Hematopoietic multipotent progenitor cell treated with erythropoietin and hydrocortisone succinate and interleukin-3 and kit ligand, for 6 days (in vitro differentiated cells): Measurements from ENCODE around the gene NELFB.

Experiments
- DNase-seq: peaks from one replicate; pipeline ENCODE4 v3.0.0-alpha.2; 2015

NELFB gene

DNA sequence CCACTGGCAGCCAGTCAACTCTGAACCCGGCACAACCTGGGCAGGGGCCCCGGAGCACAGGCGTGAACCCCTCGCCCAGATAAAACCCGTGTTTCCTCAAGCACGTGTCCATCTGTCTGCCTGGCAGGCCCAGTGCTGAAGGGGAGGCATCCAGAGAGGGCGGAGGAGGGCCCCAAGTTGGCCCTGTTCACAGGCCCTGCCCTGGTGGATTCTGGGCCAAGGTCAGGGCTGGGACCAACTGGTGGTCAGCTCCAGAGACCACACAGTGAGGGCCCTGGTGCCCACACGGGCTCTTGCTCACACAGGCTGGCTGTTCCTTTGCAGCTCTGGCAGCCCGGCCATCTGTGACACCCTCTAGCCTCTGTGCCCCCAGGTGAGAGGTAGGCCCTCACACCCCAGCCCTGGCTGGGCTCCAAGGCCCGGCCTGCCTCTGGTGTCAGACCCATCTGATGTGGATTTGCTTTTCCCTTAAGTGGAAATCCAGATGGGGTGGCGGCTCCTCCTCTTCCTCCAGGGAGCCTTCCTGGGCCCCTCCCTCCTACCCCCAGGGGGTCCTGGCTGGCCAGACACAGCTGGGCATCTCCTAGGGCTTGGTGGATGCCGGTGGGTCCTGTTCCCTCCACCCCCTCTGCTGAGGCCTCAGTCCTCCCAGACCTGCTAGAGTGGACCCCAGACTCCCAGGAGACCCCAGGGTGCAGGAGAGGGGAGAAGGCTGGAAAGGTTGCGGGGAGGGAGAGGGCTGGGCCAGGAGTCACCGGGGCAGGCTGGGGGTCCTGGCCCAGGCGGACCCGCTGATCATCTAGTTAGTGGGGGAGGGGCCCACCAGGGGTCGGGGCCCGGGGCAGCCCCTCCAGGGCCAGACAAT is 4.6 kb upstream of the NELFB start:
- DNase-seq, result no peak

DNA sequence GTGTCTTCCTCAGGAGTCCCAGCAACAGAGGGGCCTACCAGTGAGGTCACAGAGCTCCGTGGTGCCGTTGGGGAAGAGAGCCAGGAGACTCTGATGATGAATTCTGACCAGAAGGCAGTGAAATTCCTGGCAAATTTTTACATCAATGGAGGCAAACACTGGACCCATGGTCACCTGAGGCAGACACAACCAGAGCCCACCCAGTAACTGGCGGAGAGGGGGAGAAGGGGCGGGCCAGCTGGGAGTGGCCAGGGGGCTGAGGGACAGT is 4.0 kb upstream of the NELFB start, which contains the start of gene STPG3:
Gene STPG3 (plus strand): TSS at position 93 of the 268 bp plus-strand sequence. CDS start 1 bp downstream, at position 94.
- no peak for DNase-seq

DNA sequence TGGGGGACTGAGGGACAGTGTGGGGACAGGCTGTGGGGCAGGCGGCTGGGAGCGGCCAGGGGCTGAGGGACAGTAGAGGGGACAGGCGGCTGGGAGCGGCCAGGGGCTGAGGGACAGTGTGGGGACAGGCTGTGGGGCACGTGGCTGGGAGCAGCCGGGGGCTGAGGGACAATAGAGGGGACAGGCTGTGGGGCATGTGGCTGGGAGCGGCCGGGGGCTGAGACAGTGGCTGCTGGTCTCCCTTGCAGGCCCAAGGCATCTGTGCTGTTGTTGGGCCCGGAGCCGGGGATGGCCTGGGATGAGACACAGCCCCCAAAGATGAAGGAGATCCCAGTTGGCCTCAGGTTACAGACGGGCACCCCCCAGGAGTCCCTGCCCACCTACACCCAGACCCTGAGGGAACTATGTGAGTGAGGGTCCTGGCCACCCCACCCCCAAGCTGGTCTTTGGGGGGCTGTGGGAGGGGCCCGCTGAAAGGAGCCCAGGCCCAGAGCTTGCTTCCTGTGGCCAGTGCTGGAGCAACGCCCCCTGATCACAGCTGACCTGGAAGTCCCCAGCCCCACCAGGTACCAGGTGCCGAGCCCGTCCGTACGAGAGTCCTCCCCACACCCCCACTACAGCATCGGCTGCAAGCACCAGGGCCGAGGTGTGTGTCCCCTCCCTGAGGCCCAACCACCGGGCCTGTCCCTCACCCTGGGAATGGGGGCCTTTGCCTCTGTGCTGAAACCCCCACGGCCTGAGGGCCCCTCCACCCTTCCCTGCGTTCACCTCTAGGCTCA is 3.4 kb upstream of the NELFB start:
- no peak for DNase-seq

DNA sequence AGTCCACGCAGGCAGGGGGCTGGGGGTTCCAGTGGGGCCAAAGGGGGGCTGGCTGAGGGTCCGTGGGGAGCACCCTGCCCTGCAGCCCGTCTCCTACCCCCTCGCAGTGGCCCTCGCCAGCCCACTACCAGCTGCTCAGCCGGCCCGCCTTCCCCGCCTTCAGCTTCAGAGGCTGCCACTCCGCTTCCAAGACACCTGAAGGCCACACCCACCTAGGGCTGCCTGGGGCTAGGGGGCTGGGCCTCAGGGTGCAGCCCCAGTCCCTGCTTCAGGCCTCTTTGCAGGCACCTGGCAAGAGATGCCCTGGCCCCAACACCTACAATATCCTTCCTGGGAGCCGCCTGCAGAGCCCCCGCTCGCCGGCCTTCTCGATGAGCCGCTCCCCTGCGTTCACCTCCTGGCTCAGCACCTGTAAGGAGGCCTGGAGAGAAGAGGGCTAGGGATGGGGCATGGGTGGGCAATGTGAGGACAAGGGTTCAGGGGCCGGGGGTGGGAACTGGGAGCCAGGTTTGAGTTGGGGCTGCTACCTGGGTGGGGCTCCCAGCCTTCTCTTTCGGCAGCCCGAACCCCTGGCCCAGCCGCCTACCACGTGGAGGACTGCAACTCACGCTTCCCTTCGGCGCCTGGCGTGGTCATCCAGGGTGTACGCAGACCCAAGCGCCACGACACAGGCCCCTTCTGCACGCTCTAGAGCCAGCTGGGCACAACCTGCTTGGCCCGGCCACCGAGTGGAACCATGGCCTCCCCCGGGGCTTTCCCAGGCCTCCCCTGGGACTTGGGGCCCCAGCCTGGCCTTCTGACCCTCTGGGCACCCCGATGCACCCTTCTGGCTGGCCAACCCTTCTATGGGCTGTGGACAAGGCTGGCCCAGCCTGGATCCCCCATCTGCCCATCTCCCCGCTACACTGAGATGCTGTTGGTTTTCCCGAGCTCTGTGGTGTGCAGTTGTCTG is 2.3 kb upstream of the NELFB start:
- no peak for DNase-seq

DNA sequence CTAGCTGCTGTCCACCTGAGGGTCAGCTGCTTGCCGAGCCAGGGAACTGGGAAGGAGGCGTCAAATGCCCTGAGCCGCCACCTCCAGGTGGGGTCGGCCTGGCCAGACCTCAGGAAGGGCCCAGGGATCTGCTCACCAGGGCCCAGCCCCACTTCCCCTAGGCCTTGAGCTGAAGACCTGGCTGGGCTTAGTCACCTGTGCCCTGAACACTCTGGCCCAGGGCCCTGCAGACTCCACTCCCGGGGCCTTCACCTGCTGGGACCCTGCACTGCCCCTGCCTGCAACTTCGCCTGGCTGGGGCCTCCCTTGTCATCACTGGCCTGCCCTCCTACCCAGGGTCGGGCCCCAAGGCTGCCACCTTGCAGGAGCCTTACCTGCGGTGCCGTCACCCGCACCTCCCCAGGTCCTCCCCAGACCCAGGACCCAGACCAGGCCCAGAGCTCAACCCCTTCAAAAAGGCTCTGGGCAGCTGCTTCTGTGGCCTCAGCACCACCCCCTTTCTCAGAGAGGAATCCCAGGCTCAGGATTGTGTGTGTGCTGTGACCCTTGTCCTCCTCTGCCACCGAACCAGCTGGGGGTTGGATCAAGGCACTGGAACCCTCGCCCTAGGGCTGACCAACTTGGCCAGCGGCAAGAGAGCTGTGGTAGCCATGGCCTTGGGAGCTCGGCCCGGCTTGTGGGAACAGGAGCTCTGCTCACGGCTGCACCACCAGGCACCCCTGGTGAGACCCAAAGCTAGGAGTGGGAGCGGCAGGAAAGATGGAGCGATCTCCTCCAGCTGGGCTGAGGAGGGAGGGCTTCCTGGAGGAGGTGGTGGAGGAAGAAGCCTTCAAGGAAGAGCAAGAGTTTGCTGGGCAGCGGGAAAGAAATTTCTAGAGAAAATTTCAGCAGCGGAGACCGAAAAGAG is 1.2 kb upstream of the NELFB start:
- no peak for DNase-seq

DNA sequence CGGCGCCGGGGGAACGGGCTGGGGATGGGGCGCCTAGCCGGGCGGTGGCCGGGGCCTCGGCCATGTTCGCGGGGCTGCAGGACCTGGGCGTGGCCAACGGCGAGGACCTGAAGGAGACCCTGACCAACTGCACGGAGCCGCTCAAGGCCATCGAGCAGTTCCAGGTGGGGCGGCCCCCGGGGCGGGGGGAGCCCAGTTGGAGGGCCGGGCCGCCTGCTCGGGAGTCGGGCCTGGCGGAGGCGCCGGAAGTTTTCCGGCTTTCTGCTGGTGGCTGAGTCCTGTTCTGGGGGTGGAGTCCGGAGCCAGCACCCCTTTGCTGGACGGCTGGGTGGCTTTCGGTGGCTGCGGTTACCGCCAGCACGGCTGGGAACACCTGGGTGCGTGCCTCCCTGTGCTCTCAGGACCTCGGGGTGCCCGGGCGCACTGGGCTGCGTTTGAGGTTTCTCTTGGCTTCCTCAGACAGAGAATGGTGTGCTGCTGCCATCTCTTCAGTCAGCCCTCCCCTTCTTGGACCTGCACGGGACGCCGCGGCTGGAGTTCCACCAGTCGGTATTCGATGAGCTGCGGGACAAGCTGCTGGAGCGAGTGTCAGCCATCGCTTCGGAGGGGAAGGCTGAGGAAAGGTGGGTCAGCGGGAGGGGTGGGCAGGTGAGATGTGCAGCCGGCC is 454 bp downstream of the NELFB start:
- DNase-seq, result peak; percentile 56

DNA sequence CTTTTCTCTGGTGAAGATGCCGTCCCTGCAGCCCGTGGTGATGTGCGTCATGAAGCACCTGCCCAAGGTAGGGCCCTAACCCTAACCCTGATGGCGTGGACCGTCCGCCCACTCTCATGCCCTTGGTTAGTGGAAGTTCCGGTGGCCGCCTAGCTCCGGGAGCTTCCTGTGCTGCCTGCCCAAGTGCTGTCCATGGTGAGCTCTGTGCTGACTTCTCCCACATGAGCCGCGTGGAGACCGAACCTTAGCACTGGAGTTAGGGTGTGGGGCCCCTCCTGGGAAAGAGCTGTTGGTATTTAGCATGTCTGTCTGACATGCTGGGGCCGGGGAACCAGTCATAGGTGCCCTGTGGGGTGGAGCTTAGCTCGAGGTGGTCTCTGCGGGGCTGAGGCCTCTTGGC is 1.2 kb downstream of the NELFB start:
- no peak for DNase-seq

DNA sequence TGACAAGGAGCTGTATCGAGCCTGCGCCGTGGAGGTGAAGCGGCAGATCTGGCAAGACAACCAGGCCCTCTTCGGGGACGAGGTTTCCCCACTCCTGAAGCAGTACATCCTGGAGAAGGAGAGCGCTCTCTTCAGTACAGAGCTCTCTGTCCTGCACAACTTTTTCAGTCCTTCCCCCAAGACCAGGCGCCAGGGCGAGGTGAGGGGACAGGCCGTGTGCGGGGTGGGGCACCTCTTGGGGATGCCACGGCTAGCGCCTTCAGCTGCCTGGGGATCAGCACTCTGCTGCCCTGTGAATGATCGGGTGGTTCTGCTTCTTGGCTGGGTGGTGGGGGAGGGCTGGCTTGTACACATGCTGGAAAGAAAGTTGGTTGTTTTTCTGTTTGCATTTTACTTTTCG is 1.7 kb downstream of the NELFB start:
- DNase-seq, result peak; percentile 61

DNA sequence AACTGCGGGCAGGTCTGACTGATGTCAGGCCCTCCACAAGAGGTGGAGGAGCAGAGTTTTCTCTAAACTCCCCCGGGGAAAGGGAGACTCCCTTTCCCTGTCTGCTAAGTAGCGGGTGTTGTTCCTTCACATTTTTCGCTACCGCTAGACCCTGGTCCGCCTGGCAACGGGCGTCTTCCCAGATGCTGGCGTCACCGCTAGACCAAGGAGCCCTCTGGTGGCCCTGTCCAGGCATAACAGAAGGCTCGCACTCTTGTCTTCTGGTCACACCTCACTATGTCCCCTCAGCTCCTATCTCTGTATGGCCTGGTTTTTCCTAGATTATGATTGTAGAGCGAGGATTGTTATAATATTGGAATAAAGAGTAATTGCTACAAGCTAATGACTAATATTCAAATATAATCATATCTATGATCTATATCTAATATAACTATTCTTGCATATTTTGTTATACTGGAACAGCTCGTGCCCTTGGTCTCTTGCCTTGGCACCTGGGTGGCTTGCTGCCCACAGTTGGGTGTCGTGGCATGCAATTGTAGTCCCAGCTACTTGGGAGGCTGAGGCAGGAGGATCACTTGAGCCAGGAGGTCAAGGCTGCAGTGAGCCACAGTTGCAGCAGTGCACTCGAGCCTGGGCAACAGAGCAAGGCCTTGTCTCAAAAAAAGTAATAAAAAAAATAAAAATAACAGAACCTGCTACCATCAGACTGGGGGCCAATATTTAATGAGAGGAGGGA is 7.2 kb downstream of the NELFB start:
- DNase-seq, result peak; percentile 29

DNA sequence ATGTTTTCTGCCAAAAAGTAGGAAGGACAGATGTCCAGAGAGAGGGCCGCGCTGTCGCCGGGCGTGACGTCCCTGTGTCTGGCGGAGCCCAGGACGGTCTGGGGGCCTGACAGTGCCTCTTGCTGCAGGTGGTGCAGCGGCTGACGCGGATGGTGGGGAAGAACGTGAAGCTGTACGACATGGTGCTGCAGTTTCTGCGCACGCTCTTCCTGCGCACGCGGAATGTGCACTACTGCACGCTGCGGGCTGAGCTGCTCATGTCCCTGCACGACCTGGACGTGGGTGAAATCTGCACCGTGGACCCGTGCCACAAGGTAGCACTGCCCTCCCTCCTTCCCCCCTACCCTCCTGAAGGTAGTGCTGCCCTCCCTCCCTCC is 7.8 kb downstream of the NELFB start:
- DNase-seq, result no peak

DNA sequence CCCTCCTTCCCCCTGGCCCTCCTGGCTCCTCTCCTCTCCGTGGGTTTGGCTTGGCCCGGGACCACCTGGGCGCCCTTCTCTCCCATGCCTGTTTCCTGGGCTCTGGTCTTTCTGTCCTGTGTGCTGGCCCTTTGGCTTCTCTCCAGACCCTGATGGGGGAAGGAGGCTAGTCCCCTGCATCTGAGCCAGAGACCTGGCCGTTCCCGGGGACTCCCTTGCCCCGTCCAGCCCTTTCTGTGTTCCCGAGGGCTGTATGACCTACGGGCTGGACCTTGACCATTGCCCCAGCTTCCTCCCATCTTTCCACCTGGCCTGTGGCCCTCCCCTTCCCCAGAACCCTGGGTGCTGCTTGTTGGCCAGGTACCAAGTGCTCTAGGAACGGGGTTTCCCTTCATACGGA is 8.4 kb downstream of the NELFB start:
- DNase-seq, result no peak

DNA sequence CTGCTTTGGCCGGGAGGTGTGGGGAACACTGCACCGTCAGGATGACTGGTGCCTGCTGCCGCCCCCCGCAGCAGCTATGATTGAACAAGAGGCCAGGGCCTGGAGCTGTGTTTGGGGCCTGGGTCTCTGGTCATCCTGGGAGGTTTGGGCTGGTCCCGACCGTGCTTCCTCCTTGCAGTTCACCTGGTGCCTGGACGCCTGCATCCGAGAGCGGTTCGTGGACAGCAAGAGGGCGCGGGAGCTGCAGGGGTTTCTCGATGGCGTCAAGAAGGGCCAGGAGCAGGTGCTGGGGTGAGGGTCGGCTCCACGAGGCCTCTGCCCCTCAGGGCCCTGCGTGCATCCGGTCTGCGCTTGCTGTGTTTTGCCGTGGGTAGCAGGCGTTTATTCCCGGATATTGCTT is 8.9 kb downstream of the NELFB start:
- no peak for DNase-seq

DNA sequence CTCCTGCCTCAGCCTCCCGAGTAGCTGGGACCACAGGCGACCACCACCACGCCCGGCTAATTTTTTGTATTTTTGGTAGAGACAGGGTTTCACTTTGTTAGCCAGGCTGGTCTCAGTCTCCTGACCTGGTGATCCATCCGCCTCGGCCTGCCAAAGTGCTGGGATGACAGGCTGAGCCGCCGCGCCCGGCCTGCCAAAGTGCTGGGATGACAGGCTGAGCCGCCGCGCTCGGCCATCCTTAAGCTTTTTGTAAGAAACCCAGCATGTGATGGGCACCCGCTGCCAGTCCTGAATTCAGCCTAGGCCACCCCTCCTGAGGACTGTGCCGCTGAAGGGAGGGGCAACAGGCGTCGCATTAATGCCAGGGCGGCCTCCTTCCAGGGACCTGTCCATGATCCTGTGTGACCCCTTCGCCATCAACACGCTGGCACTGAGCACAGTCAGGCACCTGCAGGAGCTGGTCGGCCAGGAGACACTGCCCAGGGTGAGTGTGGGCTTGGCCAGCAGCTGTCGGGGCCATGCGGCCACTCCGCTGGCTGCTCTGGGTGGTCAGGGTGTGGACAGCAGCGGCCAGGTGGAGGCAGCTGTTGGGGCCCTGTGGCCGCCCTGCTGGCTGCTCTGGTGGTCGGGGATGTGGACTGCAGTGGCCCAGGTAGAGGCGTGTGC is 10.5 kb downstream of the NELFB start:
- DNase-seq, result no peak

DNA sequence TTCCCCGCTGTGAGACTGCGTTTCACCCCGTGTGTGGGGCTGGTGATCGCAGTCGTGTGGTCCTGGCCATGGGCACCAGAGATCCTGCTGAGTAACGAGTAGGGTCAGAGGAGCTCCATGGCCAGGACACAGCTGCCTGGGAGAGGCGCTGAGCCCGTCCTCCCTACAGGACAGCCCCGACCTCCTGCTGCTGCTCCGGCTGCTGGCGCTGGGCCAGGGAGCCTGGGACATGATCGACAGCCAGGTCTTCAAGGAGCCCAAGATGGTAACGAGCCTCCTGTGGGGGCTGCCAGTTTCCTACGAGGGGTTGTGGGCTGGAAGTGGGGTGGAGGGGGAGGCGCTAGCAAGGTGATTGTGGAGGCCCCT is 11.0 kb downstream of the NELFB start:
- DNase-seq, result no peak

DNA sequence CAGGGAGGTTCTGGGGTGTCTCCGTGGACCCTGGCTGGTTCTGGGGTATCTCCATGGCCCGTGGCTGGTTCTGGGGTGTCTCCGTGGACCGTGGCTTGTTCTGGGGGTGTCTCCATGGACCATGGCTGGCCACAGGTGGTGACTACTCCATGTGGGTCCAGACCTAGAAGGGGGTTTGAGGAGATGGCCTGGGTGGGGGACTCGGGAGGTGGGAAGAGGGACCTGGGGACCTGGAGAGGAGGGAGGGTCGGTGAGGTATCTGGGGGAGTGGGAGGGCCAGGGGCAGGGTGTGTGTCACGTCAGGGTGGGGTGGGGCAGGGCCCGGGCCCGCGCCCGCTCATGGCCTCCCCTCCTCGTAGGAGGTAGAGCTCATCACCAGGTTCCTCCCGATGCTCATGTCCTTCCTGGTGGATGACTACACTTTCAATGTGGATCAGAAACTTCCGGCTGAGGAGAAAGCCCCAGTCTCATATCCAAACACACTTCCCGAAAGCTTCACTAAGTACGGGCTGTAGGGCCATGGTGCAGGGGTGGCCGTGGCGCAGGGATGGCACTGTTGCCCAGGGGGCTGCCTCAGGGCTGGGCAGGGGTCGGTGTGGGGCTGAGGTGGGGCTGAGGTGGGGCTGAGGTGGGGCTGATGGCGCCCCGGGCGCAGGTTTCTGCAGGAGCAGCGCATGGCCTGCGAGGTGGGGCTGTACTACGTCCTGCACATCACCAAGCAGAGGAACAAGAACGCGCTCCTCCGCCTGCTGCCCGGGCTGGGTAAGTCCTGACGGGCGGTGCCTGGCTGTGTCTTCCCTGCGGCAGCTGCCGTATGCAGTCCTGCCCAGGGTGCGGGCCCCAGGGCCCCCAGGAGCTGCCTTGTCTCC is 11.7 kb downstream of the NELFB start:
- DNase-seq, result no peak

DNA sequence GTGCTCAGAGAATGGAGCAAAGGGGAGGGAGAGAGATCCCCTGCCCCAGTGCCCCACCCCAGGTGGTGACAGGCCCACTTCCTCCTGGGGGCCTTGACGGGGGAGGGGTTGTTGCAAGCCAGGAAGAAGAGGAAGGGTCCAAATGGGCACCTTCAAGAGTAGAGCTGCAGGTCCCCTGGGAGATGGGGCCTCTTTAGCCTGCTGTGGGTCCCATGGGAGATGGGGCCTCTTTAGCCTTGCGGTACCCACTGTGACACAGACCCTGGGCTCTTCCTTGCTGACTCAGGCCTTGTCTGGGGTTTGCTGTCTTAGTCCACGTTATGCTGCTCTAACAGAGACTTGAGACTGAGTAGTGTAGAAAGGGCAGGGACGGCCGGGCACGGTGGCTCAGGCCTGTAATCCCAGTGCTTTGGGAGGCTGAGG is 12.8 kb downstream of the NELFB start:
- no peak for DNase-seq

DNA sequence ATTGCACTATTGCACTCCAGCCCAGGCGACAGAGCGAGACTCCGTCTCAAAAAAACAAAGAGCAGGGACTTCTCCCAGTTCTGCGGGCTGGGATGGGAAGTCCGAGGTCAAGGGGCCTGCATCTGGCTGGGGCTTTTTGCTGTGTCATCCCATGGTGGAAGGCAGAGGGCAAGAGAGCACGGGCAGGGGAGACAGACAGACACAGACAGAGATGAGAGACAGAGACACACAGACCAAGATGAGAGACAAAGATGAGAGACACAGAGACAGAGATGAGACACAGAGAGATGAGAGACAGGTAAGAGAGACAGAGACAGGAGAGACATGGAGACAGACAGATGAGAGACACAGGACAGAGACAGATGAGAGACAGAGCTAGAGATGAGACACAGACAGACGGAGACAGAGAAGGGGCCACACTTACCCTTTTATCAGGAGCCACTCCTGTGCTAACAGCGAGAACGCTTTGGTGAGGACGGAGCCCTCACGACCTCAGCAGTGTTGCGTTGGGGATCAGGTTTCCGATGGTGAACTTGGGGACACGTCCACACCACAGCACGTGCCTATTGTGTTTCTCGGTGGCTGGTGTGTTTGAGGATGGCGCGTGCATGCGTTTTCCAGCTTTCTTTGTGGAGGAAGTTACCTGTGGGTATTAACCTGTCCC is 13.5 kb downstream of the NELFB start:
- no peak for DNase-seq

DNA sequence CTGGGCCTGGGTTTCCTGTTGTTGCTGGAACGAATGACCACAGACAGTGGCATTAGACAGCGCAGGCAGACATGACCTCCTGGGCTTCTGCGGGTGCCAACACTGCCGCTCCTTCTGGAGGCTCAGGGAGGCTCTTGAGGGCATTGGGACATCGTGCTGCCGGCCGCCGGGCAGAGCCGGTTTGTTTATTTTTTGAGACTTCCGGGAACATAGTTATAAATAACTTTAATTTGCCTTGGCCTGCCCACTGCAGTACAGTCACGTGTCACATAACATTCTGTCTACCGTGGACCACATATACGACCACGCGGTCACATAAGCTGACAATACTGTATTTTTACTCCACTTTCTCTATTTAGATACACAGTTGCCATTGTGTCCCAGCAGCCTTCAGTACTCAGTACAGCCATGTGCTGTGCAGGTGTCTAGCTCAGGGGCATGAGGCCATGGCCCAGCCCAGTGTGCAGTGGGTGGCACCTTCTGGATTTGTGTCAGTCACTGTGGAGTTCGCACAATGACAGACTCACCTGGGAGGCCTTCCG is 14.2 kb downstream of the NELFB start:
- DNase-seq, result no peak
